GM21447 (cell line): ENCODE data around the gene PKIB.
A peak's percentile ranks its signal among the peaks of the same experiment; 100 is the strongest.

Source experiments
- ATAC-seq: cut with Tn5 transposase; IDR thresholded peaks from one replicate; pipeline ENCODE4 v1.9.1; 2021; ENCODE audit not compliant: unreplicated experiment

The PKIB gene

DNA sequence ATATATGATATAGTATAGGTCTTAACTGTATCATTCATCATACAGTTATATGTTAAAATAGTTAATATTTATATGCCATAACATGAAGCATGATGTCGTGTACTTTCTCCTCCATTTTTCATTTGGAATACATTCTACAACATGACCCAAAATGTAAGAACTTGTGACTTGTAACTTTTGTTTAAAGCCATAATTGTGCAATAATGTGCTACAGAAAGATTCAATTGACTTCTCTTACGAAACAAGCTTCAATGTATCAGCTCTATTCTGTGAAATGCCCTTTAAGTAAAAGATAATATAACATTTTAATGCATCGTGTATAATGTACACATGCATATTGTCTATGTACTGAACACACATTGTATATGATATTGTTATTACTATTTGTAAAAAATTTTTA, 92.6 kb downstream of the PKIB start:
- ATAC-seq, result no peak

GRCh38 chr6:122704066-122704465, 93.9 kb downstream of the PKIB start:
- ATAC-seq, result no peak

- ATAC-seq, result peak; percentile 62
Observed at GRCh38 chr6:122709922-122710512, 99.8 kb downstream of the PKIB start.

DNA sequence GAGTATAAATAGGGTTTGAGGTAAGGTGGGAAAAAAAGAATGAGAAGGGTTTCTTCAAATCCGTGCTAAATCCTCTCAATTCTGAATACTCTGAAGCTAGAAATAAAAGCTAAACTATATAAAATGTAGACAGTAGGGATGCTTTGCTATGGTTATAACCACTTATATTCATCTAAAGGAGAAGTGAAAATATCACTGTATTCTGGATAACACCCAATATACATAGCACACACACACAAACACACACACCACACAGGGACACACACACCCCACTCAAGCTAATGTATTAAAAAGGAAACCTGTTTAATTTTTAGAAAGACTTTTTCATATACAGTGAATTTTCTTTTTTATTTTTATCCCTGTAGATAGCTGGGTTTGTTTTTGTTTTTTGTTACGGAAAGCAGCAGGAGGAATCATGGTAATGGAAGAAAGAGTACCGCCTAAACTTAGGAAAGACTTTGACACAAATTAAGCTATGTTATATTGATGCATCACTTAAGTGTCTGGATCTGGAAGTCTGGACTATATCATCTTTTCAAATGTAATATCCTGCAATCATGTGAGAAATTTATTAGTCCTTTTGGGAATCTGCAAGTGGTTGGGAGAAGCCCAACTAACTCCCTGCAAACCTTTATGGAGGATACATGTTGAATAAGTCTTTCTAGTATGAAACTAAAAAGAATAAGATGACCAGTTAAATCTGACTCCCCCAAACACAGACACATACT, 100.9 kb downstream of the PKIB start:
- no peak for ATAC-seq

- ATAC-seq, result no peak
Observed at GRCh38 chr6:122712093-122712447, 101.9 kb downstream of the PKIB start.

DNA sequence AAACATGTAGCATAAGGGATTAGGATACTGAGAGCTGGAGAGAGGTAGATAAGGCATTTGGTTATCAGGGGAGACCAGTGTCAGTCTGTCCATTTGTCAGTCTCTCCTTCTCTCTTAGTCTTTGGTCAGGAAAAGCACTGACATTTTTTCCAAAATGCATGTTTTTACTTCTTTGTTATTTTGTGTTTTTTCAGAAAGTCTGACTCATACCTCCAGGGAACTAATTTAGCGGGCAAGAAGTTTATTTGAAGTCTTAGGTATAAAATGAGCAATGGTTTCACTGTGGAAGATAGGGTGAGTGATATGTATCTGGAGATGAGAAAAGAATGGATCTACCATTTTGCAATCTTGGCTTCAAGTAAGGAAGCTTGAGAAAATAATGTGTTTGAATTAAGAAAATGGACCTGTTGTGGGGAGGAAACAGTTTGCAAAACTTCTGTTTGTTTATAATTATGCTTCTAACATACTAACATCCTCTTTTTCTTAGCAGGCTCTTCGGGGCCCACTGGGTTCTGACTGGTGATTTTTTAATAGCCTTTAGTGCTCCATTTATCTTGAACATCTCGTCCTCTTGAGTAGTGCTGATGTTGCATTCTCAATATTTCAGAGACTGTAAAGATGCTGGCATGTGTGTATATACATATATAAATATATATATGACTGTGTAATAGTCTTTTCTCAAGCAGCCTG, 102.4 kb downstream of the PKIB start:
- ATAC-seq, result no peak

GRCh38 chr6:122713138-122713537, 102.9 kb downstream of the PKIB start:
- ATAC-seq, result no peak

DNA sequence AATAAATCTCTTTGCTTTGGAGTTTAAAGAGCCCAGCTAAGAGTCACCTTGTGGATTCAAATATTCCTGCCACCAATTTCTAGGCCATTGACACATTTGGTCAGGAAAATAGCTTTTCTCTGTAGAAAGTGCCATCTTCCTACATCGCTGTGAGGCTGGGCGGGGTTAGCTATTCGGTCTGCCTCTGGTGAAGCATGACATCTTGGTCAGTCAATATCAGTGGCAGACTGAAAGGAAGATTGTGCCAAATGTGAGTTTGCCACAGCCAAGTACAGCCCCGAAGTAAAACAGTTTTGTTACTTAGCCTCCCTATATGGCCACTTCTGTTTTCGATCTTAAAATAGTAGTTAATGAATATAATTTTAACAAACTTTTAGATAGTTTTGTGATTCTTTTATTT, 103.9 kb downstream of the PKIB start:
- ATAC-seq, result no peak

DNA sequence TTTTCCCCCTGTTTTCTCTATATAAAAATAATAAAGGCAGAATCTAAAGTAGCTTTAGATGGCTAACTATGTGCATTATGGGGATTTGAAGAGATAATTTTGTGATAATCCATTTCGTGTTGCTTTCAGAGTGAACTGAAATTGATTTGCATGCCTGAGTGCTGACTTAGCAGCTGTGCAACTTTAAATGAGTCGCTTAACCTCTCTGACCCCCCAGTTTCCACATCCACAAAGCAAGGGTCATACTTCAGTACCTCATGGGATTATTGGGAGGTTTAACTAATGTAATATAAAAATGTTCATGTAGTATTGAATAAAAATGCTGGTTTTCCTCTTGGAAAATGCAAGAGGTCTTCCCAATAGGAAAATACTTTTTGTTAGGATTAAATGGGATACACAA, 105.5 kb downstream of the PKIB start:
- no peak for ATAC-seq

DNA sequence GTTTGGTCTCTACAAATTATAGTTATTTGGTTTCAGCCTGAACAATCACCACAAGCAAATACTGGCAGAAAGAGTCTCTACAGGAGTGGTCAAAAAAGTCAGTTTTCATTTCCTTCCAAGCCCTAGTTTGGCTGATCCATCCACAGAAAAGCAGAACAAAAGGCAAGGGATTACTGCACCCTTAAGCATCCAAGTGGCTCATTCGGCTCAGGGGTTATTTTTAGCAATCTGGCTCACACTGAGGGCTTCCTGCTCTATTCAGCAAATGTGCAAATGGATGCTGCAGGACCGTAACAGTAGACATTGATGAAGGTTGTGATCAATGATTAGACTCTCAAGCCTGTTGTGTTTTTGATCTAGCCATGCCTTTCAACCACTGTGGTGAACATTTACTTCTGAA, 107.1 kb downstream of the PKIB start:
- ATAC-seq, result no peak

DNA sequence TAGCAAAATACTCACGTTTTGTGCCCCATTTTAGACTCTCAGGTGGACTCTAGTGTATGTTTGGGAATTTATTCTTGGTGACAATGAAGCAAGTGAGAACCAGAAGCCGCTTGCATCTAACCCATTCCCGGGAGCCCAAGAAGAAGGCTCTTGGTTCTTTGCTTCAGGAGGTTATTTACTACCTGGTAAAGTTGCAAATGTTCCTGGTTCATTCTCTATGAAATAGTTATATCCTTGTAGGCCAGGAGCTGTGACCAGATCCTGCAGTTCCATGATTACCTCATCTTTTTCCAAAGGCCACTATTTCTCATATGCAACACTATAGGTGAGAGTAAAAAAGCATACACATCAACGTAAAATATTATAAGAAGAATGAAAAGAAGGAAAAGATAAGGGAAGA, 108.4 kb downstream of the PKIB start:
- no peak for ATAC-seq

GRCh38 chr6:122719176-122719575, 109.0 kb downstream of the PKIB start:
- ATAC-seq, result no peak

GRCh38 chr6:122722746-122723145, 112.5 kb downstream of the PKIB start:
- ATAC-seq, result no peak

- ATAC-seq, result no peak
Observed at GRCh38 chr6:122726649-122727048, 116.4 kb downstream of the PKIB start.

DNA sequence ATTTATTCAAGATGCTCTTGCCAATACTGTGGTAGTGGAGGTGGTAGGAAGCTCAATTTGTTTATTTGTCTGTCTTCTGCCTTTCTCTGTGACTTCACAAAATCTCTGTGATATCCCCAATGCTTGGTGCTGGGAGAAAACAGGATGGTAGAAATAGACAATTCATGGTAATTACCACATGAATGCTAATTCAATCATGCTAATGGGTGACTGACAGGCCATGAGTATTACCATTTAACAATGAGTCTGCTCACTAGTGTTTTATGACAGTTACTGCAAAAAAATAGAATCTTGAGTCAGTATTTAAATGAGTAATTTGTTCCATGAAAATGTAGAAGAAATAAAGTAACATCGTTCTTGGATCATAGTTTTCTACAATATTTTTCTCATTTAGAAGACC, 117.0 kb downstream of the PKIB start:
- no peak for ATAC-seq

GRCh38 chr6:122730334-122730733, 120.1 kb downstream of the PKIB start:
- no peak for ATAC-seq

GRCh38 chr6:122730775-122731386, 120.7 kb downstream of the PKIB start:
- ATAC-seq, result no peak

DNA sequence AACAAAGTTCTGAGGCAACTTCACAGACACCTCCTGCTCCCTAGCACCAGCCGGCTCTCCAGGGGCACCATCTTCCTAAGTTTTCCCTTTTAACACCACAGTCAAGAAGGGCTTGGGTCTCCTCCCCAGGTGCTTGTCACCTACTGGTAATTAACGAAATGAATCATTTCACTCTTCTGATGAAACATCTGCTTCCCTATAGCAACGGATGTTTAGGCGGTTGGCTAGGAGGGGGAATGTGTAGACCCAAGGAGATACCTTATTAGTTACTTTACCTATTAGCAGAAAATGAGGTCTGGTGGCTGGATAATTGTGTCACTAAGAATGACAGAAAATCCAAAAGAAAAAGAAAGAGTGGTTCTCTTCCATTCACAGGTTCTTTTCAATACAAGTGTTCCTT, 123.1 kb downstream of the PKIB start:
- ATAC-seq, result no peak

- no peak for ATAC-seq
Observed at GRCh38 chr6:122734529-122735395, 124.6 kb downstream of the PKIB start.

GRCh38 chr6:122735582-122735981, 125.4 kb downstream of the PKIB start:
- no peak for ATAC-seq

- no peak for ATAC-seq
Observed at GRCh38 chr6:122736163-122736562, 126.0 kb downstream of the PKIB start.
